ENCODE data around the gene HCN4.

HCN4 gene

DNA sequence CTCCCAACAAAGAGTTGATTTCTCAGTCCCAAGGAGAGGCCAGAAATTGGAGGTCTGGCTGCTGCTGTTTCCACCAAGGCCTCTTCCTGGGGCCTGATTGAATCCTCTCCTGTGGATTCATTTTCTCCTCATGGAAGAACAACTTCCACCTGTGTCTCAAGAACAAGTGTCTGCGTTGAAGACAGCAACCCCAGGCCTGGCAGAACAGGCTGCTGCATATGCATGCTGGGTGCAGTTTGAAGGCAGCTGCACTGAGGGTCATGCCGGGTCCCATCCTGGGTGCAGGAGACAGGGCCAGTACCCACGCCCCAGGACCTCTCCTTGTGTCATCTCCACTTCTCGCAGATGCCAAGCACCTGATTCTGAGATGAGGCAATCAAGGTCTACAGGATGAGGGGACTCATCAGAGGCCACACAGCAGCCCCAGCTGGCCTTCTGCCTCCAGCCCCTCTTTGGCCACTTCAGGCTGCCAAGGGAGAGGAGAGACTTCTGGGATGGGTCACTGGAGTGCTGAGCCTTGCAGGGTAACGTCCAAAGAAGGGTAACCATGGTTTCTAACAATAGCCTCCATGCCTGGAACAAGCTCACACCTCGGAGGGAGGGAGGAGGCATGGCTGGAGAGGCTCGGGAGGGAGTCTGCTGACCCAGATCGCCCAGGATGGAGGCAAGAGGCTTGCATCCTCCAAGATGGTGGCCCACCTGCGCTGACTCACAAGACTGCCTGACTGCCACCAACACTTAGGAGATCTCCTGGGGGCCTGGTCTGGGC is 30.0 kb downstream of the HCN4 start:
- no peak for DNase-seq (ENCODE audit: low read depth)
- H3K4me3 ChIP-seq (ENCODE audit: low read length), result no peak overlapping the region
- TF ChIP-seq, protein P1, sequence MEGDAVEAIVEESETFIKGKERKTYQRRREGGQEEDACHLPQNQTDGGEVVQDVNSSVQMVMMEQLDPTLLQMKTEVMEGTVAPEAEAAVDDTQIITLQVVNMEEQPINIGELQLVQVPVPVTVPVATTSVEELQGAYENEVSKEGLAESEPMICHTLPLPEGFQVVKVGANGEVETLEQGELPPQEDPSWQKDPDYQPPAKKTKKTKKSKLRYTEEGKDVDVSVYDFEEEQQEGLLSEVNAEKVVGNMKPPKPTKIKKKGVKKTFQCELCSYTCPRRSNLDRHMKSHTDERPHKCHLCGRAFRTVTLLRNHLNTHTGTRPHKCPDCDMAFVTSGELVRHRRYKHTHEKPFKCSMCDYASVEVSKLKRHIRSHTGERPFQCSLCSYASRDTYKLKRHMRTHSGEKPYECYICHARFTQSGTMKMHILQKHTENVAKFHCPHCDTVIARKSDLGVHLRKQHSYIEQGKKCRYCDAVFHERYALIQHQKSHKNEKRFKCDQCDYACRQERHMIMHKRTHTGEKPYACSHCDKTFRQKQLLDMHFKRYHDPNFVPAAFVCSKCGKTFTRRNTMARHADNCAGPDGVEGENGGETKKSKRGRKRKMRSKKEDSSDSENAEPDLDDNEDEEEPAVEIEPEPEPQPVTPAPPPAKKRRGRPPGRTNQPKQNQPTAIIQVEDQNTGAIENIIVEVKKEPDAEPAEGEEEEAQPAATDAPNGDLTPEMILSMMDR (conservative IDR thresholded peaks at IDR 0.05; ENCODE audit: low read length), result no peak

DNA sequence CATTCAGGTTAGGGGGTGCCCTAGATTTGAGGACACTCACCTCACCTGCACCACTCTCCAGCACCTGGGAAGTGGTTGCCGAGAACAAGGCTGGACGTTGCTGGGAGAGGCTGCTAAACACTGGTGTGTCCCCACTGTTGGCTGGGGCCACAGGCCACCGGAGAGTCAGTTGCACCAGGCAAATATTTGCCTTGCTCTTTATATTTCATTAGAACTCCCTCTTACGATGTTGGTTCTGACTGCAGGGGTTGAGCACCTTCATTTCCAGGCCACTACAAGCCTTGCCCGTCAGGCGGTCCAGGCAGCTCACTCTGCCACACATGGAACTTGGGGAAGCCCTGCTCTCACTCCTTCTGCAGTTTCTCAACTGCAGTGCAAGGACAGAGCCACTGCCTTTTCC is 30.7 kb downstream of the HCN4 start:
- no peak for DNase-seq (ENCODE audit: low read depth)
- TF ChIP-seq, protein P1 (conservative IDR thresholded peaks at IDR 0.05; ENCODE audit: low read length), result no peak
- H3K4me3 ChIP-seq (ENCODE audit: low read length), result no peak overlapping the region

DNA sequence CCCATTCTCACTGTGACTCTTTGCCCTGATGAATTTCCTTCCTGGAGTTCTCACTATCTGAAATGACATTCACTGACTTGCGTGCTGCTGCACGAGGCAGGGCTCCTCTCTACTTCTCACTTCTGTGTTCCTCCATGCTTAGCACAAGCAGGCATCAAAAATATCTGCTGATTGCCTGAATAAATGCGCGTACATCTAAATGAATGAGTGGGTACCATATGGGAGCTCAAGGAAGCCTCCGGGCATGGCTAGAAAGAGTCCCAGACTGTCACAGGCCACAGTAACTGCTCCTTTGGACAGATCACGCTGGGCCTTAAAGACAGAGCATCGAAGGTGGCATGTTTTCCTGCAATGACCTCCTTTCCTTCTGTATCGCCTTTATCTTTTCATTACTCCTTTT is 31.6 kb downstream of the HCN4 start:
- TF ChIP-seq, protein P1 (conservative IDR thresholded peaks at IDR 0.05; ENCODE audit: low read length), result no peak
- no peak for DNase-seq (ENCODE audit: low read depth)
- H3K4me3 ChIP-seq (ENCODE audit: low read length), result no peak overlapping the region

DNA sequence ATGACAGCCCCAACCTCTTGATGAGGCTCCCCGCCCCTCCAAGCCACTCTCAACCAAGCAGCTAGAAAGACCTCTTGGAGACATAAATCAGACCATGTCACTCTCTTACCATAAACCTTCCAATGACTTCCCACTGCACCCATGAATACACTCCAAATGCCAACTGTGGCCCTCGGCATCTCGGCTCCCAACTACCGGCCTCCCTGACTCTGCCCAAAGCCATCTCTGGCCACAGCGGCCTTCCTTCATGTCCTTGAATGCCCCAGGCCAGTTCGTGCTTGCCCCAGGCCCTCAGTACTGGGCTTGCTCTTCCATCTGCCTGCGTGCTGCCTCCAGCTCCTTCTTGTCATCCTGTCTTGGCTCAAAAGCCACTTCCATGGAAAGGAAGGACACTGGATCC is 32.0 kb downstream of the HCN4 start:
- TF ChIP-seq, protein P1 (conservative IDR thresholded peaks at IDR 0.05; ENCODE audit: low read length), result no peak
- H3K4me3 ChIP-seq (ENCODE audit: low read length), result no peak overlapping the region
- DNase-seq (ENCODE audit: low read depth), result no peak

DNA sequence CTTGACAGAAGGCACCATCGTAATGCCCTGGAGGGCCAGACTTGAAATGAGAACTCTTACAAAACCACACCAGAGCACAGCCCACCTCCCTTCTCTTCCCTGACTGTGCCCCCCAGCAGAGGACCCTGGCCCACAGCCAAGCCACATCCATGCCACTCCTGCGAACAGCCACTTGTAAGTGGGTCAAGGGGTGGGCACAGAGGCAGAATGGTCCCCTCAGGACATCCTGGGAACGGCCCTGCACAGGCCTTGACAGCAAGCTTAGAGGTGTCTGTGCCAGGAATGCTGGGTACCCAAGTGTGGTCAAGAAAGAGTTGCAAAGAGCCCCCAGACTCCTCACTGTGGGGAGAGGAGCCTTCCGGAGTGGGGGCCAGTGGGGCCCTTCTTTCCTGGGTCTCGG is 33.3 kb downstream of the HCN4 start:
- TF ChIP-seq, protein P1 (conservative IDR thresholded peaks at IDR 0.05; ENCODE audit: low read length), result no peak
- H3K4me3 ChIP-seq (ENCODE audit: low read length), result no peak overlapping the region
- DNase-seq (ENCODE audit: low read depth), result no peak

DNA sequence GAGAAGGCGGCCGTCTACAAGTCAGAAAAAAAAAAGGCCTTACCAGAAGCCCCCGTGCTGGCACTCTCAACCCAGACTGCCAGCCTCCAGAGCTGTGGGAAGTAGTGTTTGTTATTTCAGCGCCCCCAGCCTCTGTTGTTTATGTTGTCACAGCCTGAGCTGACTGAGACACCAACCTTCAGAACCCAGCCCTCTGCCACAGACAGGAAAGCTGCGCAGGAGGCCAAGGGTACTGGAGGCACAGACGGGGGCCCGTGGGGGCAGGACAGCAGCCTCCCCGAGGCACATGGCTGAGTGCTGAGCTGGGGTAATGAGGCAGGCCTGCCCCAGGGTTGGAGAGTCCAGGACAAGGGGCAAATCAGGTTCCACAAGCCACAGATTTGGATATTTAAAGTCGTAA is 33.7 kb downstream of the HCN4 start:
- DNase-seq (ENCODE audit: low read depth), result no peak
- H3K4me3 ChIP-seq (ENCODE audit: low read length), result no peak overlapping the region
- TF ChIP-seq, protein P1 (conservative IDR thresholded peaks at IDR 0.05; ENCODE audit: low read length), result no peak

DNA sequence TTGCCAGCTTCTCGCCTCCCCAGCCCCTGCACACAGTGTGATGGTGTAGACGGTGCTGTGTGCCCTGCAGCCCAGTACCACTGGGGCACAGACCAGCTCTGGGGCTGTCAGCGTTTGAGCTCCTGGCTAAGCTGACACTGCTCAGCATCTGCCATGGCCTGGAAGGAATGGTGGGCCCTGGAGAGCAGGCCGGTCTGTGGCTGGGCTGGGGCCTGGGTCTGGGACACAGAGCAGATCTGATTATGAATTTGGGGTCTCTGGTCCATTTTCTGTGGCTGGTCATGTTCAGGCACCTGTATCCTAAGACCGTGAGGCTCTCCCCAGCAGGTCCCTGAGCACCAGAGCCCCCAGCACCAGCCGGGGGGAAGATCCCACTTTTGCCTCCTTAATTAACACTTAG is 34.7 kb downstream of the HCN4 start:
- DNase-seq (ENCODE audit: low read depth), result no peak
- H3K4me3 ChIP-seq (ENCODE audit: low read length), result no peak overlapping the region
- TF ChIP-seq, protein P1 (conservative IDR thresholded peaks at IDR 0.05; ENCODE audit: low read length), result no peak

Data from AG10803 (cell line).